Activated CD4-positive, alpha-beta T cell treated with anti-CD3 and anti-CD28 coated beads, Interleukin-2, amount 50 U/mL, for 16 hours (primary cell): ENCODE results near the gene TMEM53.
"Not testable (repeated sequence)": the region's sequence is repeated elsewhere in the genome, so short reads cannot be mapped to it uniquely, and the experiment has no call there.

ENCODE experiments used
- DNase-seq: peaks from one replicate; pipeline ENCODE4 v3.0.0-alpha.2; 2020

TMEM53 gene

DNA sequence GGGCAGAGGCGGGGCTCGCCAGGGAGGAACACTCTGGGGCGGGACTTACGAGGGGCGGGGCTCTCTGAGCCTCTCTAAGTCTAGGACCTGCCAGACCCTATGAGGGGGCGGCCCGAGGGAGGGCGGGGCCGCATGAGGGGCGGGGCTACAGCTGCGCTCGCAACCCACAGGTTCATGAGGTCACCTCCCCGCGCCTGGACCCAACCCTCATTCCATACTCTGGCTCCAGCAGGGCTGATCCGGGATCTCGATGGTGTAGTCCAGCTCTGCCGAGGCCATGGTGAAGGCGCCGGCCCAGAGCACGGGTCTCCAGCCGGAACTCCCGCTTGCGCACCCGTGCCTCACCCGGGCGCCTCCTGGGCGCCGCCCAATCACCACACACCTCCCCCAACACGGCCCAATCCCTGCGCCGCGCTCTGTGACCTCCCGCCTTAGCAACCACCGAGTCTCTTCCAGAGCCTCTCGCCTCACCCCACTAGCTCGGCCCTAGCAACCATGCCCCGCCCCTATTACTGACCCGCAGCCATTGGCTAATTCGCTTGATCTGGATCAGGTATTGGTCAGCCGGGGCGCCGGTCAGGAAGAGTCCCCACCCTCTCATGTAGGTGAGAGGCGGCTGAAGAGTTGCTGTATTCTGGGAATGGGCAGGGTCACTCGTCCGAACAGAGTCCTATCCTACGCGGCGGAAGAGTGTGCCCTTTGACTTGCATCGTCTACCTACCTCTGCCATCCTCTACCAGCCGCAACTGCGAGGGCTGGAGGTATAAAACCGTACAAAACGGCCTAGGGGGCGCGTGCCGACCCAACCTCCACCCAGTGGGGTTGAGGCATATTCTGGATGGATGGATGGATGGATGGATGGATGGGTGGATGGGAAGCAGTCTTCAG, at the start of gene TMEM53, which contains the start of gene ARMH1:
TSS of gene TMEM53 (minus strand) at position 369 of the 888 bp plus-strand sequence. CDS start at position 279, 90 bp downstream.
TSS of gene ARMH1 (plus strand) at position 602 of the 888 bp plus-strand sequence. CDS start 14,984 bp downstream, outside the sequence.
- peak; percentile 99 for DNase-seq

DNA sequence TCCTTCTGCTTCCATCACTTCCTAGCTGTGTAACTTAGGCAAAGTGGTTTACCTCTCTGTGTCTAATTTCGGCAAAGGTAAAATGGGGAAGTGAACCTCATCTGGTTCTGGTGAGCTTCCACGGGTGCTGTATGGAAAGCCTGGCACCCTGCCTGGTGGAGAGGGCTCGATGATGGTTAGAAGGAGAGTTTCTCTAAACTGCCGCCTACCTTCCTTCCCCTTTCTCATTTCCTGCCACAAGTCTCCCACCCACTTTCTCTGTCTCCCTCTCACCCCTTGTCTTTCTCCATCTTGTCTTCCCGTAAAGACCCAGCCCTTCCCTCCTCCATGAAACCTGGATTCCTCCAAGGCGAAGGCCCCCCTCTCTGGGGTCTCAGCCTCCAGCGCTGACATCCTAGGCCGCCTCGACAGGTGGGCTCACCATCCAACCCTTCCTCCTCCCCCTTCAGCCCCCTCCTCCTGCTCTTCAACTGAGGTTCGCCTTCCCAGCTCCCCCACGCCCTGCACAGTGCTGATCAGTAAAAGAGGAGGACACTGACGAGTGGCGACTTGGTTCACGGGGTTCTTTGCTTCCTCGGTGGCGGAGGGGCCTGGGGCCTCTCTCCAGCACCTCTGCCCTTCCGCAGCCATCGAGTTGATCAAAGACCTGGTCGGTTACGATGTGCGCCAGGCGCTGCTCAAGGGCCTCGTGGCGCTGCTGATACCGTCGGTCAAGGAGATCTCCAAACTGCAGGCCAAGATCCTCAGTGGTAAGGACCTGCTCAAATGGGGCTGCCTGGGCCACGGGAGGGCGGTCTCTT, 49.4 kb upstream of the TMEM53 start:
- peak; percentile 47 for DNase-seq

DNA sequence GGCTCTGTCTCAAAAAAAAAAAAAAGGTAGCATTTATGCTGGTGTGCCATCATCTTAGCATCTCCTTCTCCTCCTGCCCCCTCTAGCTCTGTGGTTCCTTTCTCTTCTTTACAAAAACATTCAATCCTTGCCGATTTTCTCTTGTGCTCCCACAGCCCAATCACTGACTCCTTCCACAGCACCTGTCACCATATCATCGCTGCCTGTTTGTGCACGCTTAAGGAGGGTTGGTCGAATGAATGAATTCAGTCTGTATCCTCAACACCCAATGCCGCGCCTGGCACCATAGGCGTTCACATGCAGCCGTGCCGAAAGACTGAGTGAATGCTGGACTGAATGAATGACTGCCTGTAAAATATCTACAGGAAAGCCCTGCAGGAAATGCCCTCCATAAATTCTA, 48.8 kb upstream of the TMEM53 start:
- peak; percentile 40 for DNase-seq

DNA sequence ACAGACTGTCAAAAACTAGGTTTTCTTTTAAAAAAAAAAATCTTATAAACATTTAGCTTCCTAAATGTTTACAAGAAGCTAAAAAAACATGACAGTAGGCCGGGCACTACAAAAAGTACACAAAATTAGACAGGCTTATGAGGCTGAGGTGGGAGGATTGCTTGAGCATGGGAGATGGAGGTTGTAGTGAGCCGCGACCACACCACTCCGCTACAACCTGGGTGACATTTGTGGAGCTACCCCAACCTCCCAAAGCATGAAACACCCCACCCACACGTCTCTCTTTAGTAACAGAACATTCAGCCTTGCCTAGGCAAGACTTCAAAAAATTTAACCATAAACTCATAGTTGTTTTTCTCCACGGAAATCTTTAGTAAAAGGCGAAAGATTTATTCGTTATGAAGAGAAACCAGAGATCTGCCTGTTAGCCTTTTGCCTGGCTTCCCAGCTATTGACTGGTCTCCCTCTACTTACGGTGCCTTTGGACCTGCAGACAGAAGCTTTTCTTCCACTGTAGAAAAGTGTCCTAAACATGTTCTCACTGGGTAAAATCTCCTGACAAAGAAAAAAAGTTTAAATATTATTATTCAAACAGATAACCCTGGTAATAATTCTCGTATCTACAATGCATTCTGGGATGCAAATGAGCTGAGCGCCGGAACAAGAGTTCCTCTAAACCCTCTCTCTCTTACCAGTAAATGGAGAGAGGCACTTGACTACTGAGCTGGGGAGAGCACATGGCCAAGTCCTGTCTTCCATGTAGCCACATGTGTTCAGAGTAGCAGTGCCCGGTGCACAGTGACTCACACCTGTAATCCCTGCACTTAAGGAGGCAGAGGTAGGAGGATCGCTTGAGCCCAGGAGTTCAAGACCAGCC, 47.4 kb upstream of the TMEM53 start:
- peak; percentile 97 for DNase-seq

DNA sequence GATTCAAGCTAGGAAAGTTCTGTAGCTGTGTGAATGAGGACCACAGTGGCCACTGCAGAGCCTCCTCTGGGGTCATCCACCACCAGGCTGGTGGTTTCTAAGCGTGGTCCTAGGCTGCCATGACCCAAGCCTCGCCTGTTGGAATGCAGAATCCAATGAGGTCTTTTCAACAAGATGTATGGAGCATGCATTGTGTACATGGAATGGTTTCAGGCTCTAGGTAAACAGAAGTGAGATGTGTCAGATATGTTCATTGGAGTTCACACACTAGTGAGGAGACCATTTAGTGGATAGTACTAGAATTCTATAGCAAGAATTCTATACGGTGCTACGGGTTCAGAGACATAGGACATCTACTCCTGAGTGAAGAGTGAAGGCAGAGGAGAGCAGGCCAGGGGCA, 46.0 kb upstream of the TMEM53 start:
- no peak for DNase-seq

DNA sequence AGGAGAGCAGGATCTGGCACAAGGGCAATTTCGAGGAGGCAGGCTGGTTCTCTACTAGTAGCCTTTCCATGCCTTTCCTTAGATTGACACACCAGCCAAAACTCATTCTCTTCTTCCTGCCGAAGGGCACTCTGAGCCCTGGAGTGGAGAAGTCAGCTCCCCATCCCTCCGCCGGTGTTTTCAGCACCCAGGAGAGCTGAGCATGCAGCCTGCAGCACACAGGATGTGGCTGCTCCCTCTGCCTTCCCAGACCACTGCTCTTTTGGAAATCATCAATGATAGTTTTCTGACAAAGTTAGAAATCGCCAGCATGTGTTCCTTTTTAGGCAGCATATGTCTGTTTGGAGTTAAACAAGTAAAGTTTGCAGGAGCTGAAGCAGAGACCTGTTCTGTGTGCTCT, 45.0 kb upstream of the TMEM53 start:
- no peak for DNase-seq

DNA sequence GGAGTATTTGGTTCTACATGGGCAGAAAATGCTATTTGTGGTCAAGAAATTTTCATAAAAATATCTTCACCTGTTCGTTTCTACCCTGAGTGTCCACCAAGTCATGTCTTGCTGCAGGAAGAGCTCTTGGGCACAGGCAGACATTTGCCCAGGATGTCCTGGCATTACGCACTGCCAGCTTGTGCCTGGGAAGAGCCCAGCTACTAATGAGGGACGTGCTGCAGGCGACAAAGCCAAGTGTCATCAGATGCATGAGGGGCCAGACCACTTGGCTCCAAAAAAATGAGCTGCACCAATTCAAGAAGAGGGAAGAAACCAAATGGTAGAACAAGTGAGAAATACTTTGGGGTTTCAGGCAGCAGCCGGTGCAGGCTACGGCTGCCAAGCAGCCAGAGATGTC, 43.8 kb upstream of the TMEM53 start:
- DNase-seq: no peak

DNA sequence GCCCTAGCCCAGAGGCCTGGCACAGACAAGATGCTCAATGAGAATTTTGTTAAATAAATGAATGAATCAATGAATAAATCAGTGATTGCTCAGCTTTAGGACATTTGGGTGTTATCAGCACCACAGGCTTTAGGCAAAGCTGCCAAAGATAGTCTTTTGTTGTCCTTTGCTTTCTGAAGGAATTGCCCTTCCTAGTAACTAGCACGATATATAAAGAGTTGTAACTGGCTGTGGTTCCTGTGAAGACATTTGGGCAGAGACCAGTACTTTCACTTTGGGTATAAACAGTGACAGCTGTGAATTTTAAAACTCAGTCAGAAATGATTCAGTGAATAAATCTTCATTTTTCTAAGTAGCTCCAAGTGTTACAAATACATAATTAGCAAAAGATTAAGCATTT, 43.4 kb upstream of the TMEM53 start:
- DNase-seq: no peak

DNA sequence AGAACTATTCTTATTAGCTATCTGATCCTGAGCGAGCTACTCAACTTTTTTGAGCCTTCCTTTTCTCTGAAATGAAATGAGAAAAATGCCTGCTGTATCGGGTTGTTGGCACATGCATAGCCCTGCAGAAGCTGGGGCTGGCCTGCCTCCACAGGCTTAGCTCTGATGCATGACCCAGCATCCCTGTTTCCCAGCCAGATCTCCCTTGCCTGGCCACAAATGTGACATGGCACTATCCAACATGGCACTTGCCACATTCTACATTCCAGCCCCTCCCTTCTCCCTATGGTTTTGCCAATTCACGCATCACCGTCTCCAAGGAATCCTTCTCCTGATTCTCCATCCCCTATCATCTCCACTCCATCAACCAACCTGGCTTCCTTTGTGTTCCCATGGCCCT, 42.9 kb upstream of the TMEM53 start:
- no peak for DNase-seq

DNA sequence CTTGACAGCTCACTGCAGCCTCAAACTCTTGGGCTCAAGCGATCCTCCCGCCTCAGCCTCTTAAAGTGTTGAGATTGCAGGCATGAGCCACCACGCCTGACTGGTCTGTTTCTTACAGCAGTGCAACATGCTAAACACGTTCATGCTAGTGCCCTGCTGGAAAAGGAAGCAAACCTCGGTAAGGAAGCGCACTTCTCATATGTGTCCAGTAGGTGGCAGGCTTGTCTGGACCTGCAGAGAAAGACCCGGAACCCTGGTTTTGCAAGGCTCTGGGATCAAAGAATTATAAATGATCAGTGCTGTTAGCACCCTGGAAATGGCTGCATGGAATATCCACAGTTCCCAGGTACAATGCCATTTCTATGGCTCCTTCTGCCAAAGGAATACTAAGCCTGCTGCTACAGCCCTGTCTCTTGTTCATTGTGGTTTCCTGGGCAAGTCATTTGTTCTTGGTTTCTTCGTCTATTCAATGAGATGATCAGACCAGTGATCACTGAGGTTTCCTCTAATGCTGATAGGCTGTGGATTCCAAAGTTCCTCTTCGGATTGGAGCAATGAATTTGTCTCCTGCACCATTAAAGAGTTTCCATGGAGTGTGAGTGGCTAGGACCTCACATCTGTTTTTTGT, 40.8 kb upstream of the TMEM53 start:
- peak; percentile 79 for DNase-seq

DNA sequence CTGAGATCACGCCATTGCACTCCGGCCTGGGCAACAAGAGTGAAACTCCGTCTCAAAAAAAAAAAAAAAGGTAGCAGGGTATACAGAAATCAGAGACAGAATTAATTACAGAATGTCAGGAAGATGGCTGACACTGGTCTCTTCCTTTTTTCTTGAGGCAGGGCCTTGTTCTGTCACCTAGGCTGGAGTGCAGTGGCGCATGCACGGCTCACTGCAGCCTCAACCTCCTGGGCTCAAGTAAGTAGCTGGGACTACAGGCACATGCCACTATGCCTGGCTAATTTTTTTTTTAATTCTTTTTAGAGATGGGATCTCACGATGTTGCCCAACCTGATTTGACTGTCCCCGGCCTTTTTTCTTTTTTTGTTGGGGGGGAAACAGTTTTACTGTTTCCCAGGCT, 40.3 kb upstream of the TMEM53 start:
- no peak for DNase-seq

DNA sequence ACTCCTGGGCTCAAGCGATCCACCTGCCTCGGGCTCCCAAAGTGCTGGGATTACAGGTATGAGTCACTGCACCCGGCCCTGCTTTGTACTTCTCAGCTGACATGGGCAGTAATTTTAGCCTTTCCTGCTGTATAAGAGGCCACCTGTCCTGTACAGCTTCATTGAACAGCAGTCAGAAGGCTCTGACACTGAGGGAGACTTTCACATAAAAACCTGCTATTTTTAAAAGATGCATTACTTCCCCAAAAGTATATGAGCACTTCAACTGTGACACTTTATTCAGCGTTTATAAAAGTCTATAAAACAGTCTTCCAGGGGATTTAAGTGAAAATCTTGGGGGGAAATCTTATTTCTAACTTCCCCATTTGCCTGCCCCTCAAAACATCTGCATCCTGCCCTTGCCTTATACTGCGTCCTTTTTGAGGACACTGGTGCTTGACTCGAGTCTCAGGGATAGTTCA, 39.1 kb upstream of the TMEM53 start:
- DNase-seq: no peak

DNA sequence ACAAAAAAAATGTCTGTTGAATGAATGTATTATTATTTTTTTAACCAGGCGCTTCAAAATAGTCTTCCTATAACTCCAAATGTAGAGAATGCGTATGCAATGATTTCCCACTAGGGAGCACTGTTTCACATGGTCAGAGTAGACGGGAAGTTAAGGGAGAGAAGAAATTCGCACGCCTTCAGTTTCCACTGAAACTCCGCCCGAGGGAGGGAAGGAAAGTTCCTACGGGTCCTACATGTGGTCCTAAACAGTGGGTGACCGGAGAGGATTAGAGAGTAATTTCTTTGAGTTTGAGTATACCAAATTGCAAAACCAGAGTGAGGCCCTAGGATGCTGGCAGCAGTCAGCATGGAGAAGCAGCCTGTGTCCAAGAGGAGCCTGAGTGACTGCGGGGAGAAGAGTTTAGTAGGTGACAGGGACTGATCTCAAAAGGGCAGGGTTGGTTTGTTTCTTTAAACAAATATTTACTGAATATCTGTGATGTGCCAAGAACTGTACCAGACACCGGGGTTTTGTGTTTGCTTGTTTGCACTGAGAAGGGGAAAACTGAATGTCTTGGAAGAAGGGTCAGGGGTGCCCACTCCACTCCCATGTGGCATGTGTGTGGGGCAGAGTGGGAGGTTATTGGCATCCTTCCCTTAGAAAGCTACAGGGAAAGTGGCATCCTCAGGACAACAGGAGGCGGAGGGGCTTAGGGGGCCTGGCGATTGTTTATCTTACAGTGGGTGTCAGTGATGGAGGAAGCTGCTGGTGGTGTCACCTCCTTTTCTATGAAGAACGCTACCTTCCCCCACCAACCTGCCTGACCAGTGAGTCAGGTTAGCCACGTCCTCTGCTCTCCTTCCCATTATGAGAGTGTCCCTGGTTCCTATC, 33.9 kb upstream of the TMEM53 start:
- peak; percentile 57 for DNase-seq

DNA sequence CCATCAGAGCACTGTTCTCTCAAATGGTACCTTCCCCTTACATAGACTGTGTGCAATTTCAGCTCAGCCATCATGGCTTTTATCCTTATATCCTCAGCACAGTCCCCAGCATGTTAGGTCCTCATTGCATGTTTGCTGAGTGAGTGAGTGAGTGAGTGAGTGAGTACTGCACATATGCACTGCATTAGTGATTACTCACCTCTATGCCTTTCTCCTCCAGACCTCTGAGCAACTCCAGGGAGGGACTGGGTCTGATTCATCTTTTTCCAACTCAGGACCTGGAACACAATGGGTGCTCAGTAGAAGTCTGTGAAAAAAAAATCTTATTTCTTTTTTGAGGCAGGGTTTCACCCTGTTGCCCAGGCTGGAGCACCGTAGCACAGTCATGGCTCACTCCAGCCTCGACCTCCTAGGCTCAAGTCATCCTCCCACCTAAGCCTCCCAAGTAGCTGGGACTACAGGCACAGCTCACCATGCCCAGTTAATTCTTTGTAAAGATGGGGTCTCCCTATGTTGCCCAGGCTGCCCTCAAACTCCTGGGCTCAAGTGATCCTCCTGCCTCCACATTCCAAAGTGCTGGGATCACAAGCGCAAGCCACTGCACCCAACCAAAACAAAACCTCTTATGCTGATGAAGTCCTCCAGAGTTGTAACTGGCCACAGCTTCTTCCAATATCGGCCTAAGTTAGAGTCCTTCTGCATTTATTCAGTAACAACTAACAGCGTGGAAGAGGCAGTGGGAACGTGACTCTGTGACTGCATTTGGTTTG, 33.0 kb upstream of the TMEM53 start:
- no peak for DNase-seq

DNA sequence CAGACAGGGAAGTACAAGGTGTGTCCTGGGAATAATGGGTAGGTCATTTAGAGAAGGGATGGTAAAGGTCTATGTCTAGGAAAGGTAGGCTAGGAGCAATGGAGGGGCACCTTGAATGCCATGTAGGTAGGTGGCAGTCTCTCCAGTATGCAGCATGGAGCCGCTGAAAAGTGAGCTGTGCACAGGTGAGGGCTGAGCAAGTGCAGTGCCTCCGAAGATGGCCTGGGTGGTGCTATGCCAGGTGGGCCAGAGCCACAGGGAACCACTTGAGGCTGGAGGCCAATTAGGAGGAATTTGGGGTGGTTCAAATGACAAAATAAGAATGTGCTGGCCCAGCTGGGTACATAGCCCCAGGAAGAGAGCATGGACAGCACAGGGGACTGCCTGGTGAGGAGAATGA, 31.7 kb upstream of the TMEM53 start:
- DNase-seq: no peak

DNA sequence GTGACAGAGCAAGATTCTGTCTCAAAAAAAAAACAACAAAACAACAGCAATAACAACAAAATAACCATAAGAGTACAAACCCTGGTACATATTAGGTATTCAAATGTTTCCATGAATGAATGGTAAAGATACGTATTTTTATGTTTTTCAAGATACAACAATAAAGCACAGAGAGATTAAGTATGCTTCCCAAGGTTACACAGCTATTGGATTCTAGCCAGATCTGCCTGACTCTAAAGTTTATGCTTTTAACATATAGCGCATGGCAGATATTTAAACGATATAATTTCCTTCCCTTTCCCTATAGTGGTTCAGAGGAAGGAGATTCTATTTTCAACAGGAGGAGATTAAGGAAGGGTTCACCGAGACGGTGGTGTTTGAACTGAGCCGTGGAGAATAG, 31.2 kb upstream of the TMEM53 start:
- DNase-seq: no peak

DNA sequence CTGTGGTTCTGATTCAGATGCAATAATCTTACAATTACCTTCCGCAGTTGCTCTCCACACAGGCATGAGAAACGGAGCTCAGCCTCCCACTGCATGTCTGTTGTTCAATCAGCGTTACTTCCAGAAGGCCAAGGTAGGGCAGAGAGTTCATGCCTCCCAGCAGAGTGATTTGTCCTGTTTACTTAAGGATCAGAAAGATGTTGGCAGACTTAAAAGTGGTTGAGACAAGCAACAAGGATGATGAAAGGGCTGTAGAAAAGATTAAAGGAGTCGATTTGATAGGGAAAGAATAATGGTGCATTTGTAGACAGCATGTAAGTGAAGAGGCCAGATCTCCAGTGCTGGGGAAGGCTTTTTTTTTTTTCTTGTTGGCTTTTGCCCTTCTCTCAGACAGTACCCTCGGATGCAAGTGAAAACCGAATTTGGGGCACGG, 26.9 kb upstream of the TMEM53 start:
- no peak for DNase-seq

DNA sequence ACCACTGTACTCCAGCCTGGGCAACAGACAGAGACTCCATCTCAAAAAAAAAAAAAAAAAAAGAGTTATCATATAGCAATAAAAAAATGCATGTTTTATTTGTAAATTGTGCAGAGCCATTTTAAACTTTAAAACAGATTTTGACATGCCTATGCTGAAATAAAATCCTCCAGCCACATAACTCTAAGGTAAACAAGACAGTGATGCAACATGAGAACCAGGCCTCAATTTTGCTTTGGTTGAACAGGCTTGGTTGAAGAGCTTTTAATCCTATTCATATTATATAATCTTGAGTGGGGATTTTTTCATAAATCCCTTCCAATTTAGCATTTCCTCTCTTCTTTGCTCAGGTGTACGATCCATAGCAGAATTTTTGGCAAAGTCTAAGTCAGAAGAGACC, 26.3 kb upstream of the TMEM53 start:
- no peak for DNase-seq

DNA sequence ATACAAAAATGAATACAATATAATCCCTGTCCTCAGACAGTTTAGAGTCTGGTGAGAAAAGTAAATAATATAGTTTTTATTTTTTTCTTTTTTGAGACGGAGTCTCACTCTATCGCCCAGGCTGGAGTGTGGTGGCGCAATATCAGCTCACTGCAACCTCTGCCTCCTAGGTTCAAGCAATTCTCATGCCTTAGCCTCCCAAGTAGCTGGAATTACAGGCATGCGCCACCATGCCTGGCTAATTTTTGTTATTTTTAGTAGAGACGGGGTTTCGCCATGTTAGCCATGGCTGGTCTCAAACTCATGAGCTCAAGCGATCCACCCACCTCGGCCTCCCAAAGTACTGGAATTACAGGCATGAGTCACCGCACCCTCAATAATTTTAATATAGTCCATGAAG, 25.1 kb upstream of the TMEM53 start:
- not testable (repeated sequence) for DNase-seq

DNA sequence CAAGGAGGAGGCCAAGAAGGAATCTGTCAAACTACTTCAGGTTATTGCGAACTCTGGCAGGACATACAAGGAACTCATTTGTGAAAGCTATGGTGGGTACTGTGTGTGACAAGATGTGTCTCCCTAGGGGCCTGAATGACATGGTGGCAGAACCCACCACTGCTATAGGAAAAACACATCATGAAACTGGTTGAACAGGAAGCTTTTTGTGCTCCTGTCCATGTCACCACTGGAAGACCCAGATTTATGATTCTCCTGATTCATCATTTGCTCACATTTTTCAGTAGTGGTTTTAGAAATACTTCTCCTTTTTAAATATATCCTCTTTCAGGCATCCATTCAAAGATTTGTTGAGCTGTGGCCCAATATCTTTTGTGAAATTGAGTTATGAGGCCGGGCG, 23.9 kb upstream of the TMEM53 start:
- DNase-seq: no peak
